D721Med (cell line): ENCODE results near the gene FGF5.

ENCODE experiments used
- DNase-seq: peaks from one replicate; pipeline ENCODE4 v3.0.0; 2011; ENCODE audit warnings: low spot score; ENCODE audit not compliant: insufficient read length
- FAIRE-seq: peaks from 2 replicates; lab custom pipeline; 2011; peaks lifted over from hg19 to GRCh38; lab: Jason Lieb, UNC
- TF ChIP-seq, protein P1 (sequence below): IDR thresholded peaks from 2 replicates; pipeline ENCODE4 v1.5.1; 2012; ENCODE audit warnings: mild to moderate bottlenecking, control low read depth; ENCODE audit not compliant: insufficient read depth; ENCODE audit errors: missing control alignments

FGF5 gene

DNA sequence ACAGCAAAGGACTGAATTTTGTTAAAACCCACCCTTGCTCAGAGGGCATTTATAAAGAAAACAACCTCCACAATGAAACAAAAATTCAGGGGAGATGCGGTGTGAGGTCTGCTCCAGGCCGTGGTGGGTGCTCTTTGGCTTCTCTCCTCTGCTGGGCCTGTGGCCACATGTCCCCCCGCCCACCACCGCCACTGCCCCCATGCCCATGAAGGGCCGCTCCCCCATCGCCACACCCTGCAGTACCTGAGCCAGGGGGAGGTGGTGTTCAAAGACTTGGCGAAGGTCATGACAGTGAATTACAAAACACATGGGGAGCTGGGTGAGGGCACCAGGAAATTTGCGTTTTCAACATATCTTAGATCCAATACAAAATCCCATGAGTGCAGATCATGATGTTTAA lies 54.9 kb downstream of the FGF5 start:
- DNase-seq (no peak), FAIRE-seq (no peak)
- TF ChIP-seq, protein P1, sequence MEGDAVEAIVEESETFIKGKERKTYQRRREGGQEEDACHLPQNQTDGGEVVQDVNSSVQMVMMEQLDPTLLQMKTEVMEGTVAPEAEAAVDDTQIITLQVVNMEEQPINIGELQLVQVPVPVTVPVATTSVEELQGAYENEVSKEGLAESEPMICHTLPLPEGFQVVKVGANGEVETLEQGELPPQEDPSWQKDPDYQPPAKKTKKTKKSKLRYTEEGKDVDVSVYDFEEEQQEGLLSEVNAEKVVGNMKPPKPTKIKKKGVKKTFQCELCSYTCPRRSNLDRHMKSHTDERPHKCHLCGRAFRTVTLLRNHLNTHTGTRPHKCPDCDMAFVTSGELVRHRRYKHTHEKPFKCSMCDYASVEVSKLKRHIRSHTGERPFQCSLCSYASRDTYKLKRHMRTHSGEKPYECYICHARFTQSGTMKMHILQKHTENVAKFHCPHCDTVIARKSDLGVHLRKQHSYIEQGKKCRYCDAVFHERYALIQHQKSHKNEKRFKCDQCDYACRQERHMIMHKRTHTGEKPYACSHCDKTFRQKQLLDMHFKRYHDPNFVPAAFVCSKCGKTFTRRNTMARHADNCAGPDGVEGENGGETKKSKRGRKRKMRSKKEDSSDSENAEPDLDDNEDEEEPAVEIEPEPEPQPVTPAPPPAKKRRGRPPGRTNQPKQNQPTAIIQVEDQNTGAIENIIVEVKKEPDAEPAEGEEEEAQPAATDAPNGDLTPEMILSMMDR: no peak

GRCh38 chr4:80321776-80322175 lies 55.3 kb downstream of the FGF5 start:
- DNase-seq (no peak), FAIRE-seq (no peak)
- TF ChIP-seq, protein P1: no peak

DNA sequence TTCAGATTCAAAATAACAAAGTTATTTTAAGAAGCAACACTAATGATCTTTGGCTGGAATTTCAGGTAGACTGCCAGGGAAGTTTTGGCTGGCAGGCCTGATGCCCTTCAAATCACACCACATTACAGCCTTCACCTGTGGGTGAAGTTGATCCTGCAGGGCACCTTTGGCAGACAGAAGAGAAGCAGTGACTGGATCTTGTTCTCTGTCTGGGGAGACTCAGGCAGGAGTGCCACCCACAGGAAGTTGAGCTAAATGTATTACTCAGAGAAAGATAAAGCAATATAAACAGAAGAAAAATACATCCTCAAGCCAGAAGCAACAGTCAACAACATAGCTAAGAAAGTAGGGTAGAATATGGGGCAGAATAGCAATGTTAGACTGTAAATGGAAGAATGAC lies 56.3 kb downstream of the FGF5 start:
- DNase-seq (no peak), FAIRE-seq (no peak)
- TF ChIP-seq, protein P1: peak; percentile 29

DNA sequence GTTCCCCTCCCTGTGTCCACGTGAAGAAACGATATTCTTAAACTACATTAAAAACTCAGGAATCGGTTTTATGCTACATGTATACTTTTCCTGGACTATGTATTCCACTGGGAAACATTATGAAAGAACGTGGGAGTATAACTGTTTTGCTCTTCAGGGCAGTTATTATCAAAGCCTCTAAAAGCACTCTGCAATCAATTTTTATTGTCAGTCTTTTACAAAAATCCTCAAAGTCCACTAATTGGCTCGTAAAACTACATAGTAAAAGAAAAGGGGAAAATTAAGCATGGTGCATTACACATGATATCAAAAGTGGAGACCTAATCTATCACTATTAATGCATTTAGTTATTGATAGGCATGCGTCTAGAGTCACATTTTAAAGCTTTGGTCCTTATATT lies 57.7 kb downstream of the FGF5 start:
- FAIRE-seq (no peak), DNase-seq (no peak)
- TF ChIP-seq, protein P1: no peak

GRCh38 chr4:80331693-80332092 lies 65.2 kb downstream of the FGF5 start:
- TF ChIP-seq, protein P1: no peak
- no peak for FAIRE-seq

GRCh38 chr4:80333121-80333520 lies 66.7 kb downstream of the FGF5 start:
- FAIRE-seq (no peak), DNase-seq (no peak)
- TF ChIP-seq, protein P1: no peak

More at GRCh38 chr4:80331693-80332092, 65.2 kb downstream of the FGF5 start:
- DNase-seq: no peak

- no peak for DNase-seq
- TF ChIP-seq, protein P1: no peak
- FAIRE-seq: no peak
Measured at GRCh38 chr4:80334568-80334967, 68.1 kb downstream of the FGF5 start.
